HG03066 (cell line): ENCODE results near the gene SERP1.
"Not testable (repeated sequence)": the region's sequence is repeated elsewhere in the genome, so short reads cannot be mapped to it uniquely, and the experiment has no call there.

Source experiments
- ATAC-seq: cut with Tn5 transposase; IDR thresholded peaks from one replicate; pipeline ENCODE4 v1.9.1; 2021; ENCODE audit warnings: low read depth; ENCODE audit not compliant: unreplicated experiment

The SERP1 gene

GRCh38 chr3:150540297-150540696, 6.0 kb downstream of the SERP1 start:
- no peak for ATAC-seq

- no peak for ATAC-seq
Measured at GRCh38 chr3:150538324-150539208, 7.7 kb downstream of the SERP1 start.

- no peak for ATAC-seq
Measured at GRCh38 chr3:150535204-150535603, 11.1 kb downstream of the SERP1 start.

- ATAC-seq, result no peak
Measured at GRCh38 chr3:150531775-150532174, 14.5 kb downstream of the SERP1 start.

GRCh38 chr3:150528354-150528797, 17.9 kb downstream of the SERP1 start:
- ATAC-seq, result no peak

GRCh38 chr3:150527464-150528255, 18.6 kb downstream of the SERP1 start:
- ATAC-seq, result no peak

- no peak for ATAC-seq
Measured at GRCh38 chr3:150523538-150523937, 22.8 kb downstream of the SERP1 start.

- no peak for ATAC-seq
Measured at GRCh38 chr3:150521463-150521862, 24.8 kb downstream of the SERP1 start.

- ATAC-seq, result no peak
Measured at GRCh38 chr3:150520408-150520807, 25.9 kb downstream of the SERP1 start.

- no peak for ATAC-seq
Measured at GRCh38 chr3:150519026-150519425, 27.3 kb downstream of the SERP1 start.

GRCh38 chr3:150515210-150515609, 31.1 kb downstream of the SERP1 start:
- ATAC-seq, result no peak

GRCh38 chr3:150511122-150511821, 35.0 kb downstream of the SERP1 start:
- ATAC-seq, result no peak

- ATAC-seq, result no peak
Measured at GRCh38 chr3:150509780-150510179, 36.5 kb downstream of the SERP1 start.

GRCh38 chr3:150508401-150508800, 37.9 kb downstream of the SERP1 start:
- ATAC-seq, result no peak

GRCh38 chr3:150504483-150504882, 41.8 kb downstream of the SERP1 start:
- no peak for ATAC-seq

GRCh38 chr3:150503402-150504099, 42.7 kb downstream of the SERP1 start:
- ATAC-seq, result no peak

GRCh38 chr3:150500960-150501359, 45.3 kb downstream of the SERP1 start:
- ATAC-seq, result not testable (repeated sequence)

GRCh38 chr3:150497956-150498355, 48.3 kb downstream of the SERP1 start:
- ATAC-seq, result no peak

- no peak for ATAC-seq
Measured at GRCh38 chr3:150495563-150496168, 50.6 kb downstream of the SERP1 start.

GRCh38 chr3:150495149-150495548, 51.1 kb downstream of the SERP1 start:
- ATAC-seq, result no peak
